GM19240 (cell line): ENCODE results near the gene ATR.
"Not testable (repeated sequence)": the region's sequence is repeated elsewhere in the genome, so short reads cannot be mapped to it uniquely, and the experiment has no call there.

Experiments used
- DNase-seq: peaks from one replicate; pipeline ENCODE4 v3.0.0; 2011; ENCODE audit warnings: low spot score; ENCODE audit not compliant: insufficient read length

The ATR gene

DNA sequence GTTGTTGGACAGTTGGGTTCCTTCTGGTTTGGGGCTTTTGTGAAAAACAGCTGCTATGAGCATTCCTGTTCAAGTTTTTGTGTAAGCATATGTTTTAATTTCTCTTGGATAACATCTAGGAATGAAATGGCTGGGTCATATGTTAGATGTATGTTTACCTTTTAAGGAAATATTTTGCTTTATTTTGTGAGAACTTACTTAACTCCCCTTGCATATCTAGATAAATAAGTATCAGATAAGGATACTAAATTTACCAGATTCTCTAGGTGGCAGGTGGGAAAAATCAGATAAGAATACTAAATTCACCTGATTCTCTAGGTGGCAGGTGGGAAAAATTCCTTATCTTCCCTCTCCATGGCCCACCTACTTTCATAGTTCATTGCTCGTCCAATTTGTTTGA lies 16.6 kb upstream of the ATR start:
- no peak for DNase-seq

DNA sequence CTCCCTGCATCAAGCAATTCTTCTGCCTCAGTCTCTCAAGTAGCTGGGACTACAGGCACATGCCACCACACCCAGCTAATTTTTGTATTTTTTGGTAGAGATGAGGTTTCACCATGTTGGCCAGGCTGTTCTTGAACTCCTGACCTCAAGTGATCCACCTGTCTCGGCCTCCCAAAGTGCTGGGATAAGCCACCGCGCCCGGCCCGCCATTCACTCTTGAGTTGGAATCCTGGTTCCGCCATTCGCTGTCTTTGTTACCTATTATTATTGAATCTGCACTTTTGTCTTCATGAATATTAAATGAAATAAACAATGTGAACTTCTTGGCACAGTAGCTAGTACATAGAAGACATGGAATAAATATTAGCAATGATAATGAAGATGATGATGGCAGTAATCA lies 13.7 kb upstream of the ATR start:
- not testable (repeated sequence) for DNase-seq

DNA sequence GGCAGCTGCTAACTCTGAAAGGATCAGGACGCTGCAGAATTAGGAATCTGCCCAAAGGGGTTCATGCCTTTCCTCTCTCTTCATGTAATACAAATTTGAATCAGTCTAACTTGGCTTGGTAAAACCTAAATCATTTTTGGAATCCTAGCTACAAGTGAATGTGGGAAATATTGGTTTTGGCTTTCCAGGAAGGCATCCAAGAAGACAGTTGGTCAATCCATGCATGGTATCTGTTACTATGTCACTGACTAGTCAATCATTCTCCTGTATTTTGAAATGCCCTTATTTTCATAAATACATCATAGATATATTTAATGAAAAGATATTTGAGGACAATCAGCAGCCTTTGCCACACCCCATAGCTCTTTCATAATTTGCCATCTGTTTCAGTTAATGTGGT lies 10.2 kb upstream of the ATR start:
- DNase-seq, result no peak

DNA sequence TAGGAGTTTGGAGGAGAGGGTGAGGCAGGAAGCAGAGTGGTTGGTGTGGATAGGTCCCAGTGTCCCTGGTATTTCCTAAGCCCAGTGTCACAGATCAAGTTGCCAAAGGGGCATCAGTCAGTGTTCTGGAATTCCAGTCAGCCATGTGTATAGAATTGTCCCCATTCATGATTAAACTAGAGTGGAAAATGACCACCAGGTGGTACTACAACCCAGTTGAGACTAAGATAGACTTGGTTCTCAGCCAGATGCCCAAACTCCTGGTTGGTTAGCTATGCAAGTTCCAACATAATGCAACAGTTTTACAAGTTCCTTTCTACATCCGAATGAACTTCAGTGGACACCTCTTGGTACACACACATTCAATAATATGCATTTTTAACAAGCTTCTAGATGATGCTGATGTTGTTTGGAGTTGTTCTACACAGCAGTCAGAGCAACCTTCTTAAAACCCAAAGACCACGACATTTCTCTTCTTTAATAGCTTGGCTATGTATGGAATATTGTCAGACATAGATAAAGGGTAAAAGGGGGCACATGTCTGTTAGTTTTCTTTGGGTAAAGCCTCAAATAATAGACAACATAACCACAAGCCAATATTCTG lies 8.4 kb upstream of the ATR start:
- no peak for DNase-seq

DNA sequence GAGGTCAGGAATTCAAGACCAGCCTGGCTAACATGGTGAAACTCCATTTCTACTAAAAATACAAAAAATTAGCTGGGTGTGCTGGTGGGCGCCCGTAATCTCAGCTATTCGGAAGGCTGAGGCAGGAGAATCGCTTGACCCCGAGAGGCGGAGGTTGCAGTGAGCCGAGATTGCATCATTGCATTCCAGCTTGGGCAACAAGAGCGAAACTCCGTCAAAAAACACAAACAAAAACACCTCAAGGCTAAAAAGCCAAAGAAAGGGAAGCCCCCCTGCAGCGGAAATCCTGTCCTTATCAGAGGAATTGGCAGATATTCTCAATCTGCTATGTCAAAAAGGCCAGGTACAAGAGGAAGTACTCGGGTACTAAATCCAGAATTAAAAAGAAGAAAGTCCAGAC lies 2.5 kb upstream of the ATR start:
- not testable (repeated sequence) for DNase-seq

DNA sequence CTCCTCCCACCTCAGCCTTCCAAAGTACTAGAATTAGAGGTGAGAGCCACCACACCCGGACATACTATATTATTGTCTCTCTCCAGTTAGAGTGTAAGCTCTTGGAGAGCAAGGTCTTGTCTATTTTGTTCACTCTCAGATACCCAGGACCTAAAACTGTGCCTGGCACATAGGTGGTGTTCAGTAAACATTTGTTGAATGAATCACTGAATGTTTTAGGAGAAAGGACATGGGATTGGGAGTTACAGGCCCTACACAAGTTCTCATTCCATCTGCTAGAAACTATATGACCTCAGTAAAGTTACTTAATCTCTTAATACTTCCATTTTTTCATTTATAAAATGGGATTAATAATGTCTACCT lies 1.5 kb upstream of the ATR start:
- no peak for DNase-seq

DNA sequence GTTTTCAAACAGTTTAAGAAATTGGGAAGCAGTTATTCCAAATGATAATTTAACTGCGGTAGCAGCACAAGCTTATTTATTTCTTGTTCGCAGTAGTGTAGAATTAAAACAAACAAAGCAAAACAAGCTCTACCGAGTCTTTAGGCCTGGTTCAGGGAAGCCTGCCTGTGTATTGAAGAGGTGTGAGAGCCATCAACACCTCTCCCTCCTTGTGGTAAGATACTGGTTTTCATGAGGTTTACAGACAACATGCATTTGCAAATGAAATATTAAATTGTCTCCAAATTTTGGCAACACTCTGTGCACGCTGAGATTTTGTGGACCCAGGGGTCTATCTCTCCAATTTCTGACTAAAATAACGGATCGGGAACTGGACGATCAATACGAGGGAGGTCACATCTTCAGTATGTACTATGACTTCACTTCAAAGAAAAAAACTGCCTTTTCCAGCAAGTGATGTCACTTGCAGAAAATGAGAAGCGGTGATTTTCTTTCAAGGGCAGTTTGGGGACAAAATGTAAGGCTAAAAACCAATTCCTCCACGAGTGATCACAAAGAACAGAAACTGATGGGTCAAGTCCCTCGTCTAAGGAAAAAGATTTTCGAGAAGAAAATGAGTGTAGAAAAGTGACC lies 721 bp downstream of the ATR start:
- no peak for DNase-seq

DNA sequence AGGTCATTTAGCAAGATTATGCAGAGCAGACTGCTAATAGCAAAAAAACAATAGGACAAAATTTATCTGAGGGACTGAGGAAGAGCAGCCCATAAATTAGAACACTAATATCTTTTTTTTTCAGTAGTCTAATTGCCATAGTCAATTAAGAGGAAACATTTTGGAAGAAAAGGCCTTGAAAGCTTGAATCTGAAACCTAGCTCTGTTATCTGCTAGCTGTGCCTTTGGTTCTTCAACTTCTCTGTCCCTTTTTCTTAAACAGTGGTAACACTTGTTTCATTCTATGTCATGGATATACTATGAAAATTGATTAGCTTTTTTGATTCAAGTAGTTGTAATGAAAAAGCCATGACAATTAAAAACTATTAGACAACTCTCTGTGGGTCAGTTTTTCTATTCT lies 1.7 kb downstream of the ATR start:
- DNase-seq, result no peak

DNA sequence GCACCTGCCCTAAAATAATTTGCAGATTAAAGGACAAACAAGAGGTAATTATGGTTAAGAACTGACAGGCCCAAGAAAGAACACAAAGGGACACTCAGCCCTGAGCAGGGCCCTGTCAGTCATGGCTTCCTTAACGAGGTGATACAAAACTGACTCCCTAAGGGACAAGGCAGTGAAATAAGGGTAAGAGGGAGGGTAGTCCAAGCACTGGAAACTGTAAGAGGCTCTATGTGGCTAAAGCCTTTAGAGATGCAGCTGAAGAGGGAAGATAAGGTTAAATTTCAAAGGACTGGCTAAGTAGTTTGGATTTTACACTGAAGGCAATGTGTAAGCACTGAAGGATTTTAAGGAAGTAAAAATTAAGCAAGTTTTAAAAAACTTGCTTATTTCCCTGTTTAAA lies 3.9 kb downstream of the ATR start:
- DNase-seq, result no peak

DNA sequence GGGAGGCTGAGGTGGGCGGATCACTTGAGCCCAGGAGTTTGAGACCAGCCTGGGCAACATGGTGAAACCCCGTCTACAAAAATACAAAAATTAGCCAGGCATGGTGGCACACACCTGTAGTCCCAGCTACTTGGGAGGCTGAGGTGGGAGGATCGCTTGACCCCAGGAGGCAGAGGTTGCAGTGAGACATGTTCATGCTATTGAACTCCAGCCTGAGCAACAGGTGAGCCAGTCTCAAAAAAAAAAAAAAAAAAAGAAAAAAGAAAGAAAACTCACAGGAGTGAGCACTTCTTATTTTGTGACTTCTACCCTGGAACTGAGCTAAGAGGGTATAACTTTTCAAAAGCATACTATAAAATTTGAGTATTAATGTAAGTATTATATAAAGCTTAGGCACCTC lies 4.3 kb downstream of the ATR start:
- not testable (repeated sequence) for DNase-seq

DNA sequence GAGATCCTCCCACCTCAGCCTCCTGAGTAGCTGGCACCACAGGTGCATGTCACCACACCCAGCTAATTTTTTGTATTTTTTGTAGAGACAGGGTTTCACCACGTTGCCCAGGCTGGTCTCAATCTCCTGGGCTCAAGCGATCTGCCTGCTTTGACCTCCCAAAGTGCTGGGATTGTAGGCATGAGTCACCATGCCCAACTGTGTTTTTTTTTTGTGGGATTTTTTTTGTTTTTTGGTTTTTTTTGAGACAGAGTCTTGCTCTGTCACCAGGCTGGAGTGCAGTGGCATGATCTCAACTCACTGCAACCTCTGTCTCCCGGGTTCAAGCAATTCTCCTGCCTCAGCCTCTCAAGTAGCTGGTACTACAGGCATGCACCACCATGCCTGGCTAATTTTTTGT lies 9.1 kb downstream of the ATR start:
- DNase-seq, result not testable (repeated sequence)

DNA sequence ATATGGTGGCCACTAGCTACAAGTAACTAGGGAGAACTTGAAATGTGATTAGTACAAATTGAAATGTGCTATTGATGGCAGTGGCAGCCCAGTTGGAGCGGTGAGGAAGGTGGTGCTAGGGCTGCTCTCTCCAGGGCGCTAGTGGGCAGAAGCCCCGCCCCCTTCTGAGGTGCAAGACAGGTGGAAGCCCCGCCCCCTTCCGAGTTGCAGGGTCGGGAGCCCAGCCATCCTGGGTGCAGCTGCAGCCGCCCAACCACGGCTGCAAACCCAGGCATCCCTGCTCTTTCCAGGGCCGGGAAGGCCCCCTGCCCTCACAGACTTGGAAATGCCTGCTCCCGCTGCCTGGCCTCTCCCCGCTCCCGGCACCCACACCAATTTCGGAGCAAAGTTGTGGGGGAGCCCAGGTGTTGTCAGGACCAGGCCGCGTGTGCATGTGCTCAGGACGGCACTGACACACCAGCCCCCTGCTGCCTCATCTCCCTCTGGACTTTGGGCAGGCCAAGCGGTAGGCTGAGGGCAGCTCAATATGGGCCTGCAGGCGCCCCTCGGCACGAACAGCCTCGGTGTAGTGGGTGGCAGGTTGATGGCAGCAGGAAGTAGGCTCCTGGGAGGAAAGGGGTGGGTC lies 10.0 kb downstream of the ATR start:
- no peak for DNase-seq

DNA sequence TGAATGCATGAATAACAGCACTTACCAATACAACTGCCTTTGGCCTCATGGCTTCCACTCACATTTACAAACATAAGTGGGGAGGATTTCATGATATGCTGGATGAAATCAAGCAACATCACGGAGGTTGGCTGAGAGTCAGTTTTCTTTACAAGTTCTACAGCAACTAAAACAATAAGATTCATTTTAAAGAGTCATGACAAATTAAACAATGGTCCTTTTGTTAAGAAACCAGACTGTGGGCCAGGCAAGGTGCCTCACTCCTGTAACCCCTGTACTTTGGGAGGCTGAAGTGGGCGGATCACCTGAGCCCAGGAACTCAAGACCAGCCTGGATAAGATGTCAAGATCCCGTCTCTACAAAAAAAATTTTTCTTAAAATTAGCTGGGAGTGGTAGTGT lies 12.4 kb downstream of the ATR start:
- no peak for DNase-seq

DNA sequence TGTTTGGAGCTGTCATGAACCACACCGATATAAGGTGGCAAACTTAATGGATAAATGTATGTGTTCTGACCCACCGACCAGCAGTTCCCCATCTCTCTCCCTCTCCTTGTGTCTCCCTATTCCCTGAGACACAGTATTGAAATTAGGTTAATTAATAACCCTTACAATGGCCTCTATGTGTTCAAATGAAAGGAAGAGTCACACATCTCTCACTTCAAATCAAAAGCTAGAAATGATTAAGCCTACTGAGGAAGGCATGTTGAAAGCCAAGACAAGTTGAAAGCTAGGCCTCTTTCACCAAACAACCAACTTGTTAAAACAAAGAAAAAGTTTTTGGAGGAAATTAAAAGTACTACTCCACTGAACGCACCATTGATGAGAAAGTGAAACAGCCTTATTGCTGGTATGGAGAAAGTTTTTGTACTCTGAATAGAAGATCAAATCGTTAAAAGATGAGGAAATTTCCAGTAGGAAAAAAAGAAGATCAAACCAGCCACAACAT lies 15.0 kb downstream of the ATR start:
- DNase-seq, result no peak

DNA sequence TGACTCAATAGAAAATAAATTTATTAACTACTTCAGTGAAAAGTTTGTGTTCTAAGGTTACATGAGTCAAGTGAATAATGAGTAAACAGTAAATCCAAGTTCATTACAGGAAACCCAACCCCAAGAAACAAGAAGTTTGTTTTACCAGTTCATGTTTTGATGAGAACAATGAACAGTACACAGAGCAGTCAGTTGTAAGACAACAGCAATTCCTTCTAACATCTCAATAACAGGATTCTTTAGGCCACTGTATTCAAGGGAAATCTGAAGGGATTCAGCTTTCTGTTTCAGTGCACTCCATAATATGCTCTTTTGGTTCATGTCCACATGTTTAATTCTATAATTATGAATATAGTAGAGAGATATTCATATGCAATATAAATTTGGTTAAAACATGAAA lies 18.4 kb downstream of the ATR start:
- DNase-seq, result no peak

DNA sequence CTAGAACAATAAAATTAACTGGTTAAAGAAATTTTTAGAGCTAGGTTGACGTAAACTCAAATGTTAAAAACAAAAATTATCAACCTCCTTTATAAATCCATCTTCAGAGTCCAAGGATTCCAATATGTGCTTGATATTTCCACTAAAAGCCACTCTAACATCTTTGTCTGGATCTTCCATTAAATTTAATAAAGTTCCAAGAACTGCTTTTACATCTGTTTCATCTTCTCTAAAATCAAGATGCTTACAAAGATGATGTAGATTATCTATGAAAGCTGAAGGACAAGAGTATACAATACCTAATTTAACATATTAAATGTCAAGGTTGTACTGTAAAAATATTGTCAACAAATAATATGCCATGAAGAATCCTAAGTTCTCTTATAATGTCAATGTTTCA lies 24.8 kb downstream of the ATR start:
- no peak for DNase-seq

DNA sequence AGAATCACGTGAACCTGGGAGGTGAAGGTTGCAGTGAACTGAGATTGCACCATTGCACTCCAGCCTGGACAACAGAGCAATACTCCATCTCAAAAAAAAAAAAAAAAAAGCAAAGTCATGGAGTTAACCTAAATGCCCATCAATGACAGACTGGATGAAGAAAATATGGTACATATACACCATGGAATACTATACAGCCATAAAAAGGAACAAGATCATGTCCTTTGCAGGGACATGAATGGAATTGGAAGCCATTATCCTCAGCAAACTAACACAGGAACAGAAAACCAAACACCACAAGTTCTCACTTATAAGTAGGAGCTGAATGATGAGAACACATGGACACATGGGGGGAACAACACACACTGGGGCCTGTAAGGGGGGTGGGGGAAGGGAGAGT lies 26.0 kb downstream of the ATR start:
- not testable (repeated sequence) for DNase-seq

DNA sequence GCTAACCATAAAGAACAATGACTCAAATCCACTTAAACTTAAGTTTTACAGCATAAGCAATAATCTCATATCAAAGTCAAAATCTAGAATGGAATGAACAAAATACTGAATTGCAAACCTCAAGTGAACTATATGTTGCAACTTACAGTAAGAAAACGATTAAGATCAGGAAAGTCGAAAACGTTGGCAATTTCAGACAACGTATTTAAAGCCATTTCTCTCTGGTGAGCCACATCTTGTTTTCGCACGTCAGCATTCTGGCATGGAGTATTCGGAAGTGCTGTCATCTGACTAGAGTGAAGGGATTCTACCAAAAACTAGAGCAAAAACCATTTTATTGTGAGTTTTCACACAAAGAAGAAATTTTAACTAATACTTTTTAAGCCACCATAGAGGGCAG lies 28.5 kb downstream of the ATR start:
- DNase-seq, result no peak

DNA sequence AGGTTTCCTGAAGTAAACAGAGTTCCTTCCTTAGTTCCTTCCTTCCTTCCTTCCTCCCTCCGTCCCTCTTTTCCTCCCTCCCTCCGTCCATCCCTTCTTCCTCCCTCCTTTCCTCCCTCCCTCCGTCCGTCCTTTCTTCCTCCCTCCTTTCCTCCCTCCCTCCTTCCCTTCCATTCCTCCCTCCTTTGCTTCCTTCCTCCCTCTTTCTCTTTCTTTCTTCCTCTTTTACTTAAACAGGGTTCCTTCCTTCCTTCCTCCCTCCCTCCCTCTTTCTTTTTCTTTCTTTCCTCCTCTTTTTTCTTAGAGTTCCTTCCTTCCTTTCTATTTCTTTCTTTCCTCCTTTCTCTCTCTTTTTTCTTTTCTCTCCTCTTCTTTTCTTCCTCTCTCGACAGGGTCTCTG lies 35.2 kb downstream of the ATR start:
- no peak for DNase-seq

DNA sequence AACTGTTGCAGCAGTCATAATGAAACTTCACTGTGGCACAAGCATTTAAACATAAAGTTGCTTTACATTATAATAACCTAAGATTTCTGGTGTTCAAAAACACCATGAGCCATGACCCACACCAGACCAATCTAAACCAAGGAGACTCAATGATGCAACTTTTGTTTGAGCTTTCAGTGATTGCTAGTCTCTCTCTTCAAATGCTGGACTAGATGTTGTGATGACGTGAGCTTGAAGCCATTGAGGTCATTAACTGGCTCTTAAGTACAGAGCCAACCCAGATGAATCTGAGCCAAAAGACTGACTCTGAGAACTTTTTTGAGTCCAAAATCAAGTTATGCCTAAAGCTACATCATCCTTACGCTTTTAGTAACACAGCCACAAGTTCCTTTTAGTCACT lies 36.5 kb downstream of the ATR start:
- DNase-seq, result no peak

DNA sequence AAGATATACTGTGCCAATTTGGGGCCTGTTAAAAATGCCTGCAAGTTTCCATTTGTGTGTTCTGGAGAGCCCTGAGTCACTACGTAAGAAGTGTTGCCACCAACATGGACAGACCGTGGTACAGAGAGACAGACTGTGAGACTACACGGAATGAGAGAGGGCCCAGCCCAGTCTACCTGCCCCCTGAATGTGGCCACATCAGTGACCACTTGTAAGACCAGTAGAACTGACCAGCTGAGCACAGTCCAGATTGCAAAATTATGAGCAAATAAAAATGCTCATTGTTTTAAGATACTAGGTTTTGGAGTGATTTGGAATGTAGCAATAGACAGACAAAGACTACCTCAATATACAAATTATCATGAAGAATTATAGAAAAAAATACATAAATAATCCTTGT lies 42.0 kb downstream of the ATR start:
- DNase-seq, result no peak

DNA sequence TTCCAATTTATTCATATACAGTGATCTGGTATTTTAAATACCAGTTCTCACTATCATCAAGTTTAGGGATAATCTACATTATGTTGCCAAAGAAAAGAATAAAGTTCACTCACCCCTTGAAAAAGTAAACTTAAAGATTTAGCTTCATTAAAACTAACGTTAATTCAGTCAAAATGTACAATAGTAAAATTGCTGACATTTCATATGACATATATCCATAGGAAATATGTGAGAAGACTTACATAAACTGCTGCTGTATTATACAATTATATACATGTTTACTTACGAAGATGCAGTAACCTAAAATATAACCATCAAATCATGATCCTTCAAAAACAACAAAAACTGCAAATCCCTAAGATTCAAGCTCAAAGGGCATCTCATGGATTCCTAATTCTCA lies 44.0 kb downstream of the ATR start:
- DNase-seq, result no peak

DNA sequence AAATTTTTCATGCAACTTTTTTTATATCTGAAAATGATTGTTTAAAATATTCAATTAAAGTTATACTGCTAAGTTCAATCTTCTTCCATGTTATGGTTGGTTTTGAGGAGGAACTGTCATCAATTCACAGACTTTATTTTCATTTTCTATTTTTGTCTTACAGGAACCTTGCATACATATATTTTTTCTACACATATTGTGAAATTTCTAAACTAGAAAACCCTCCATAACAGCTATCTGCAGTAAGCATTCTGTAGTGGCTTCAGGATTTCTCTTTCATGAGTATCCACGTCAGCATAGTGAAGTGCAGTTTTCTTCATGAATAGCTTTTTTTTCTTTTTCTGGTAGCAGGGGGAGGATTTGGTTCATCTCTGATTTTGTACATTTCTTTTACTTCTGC lies 48.2 kb downstream of the ATR start:
- no peak for DNase-seq
